GM19328 (cell line): ENCODE measurements around the gene RABGEF1.
"Not testable (repeated sequence)": the region's sequence is repeated elsewhere in the genome, so short reads cannot be mapped to it uniquely, and the experiment has no call there.

Source experiments
- ATAC-seq: cut with Tn5 transposase; IDR thresholded peaks from one replicate; pipeline ENCODE4 v1.9.1; 2021; ENCODE audit warnings: mild to moderate bottlenecking, moderate library complexity; ENCODE audit not compliant: unreplicated experiment

Gene RABGEF1

GRCh38 chr7:66735154-66735553 lies 5.4 kb upstream of the RABGEF1 start:
- no peak for ATAC-seq

GRCh38 chr7:66735850-66736249 lies 4.7 kb upstream of the RABGEF1 start:
- ATAC-seq = no peak

- no peak for ATAC-seq
These were observed 3.6 kb upstream of the RABGEF1 start for GRCh38 chr7:66736892-66737291.

- no peak for ATAC-seq
These were observed 2.9 kb upstream of the RABGEF1 start for GRCh38 chr7:66737667-66738066.

- ATAC-seq = no peak
These were observed 1.1 kb upstream of the RABGEF1 start for GRCh38 chr7:66739477-66739876.

GRCh38 chr7:66739953-66740301 lies 606 bp upstream of the RABGEF1 start:
- no peak for ATAC-seq

- peak; percentile 22 for ATAC-seq
These were observed 612 bp downstream of the RABGEF1 start for GRCh38 chr7:66740980-66741709.

GRCh38 chr7:66741710-66742049 lies 1.1 kb downstream of the RABGEF1 start:
- no peak for ATAC-seq

- ATAC-seq = not testable (repeated sequence)
These were observed 1.8 kb downstream of the RABGEF1 start for GRCh38 chr7:66742298-66742697.

- no peak for ATAC-seq
These were observed 3.4 kb downstream of the RABGEF1 start for GRCh38 chr7:66743920-66744319.

- no peak for ATAC-seq
These were observed 6.9 kb downstream of the RABGEF1 start for GRCh38 chr7:66747385-66747784.

- no peak for ATAC-seq
These were observed 7.5 kb downstream of the RABGEF1 start for GRCh38 chr7:66747881-66748511.

GRCh38 chr7:66748791-66749190 lies 8.3 kb downstream of the RABGEF1 start:
- ATAC-seq = no peak

- ATAC-seq = no peak
These were observed 11.4 kb downstream of the RABGEF1 start for GRCh38 chr7:66751945-66752344.

- ATAC-seq = no peak
These were observed 14.0 kb downstream of the RABGEF1 start for GRCh38 chr7:66754541-66754940.

- not testable (repeated sequence) for ATAC-seq
These were observed 14.5 kb downstream of the RABGEF1 start for GRCh38 chr7:66755059-66755458.

GRCh38 chr7:66756227-66756626 lies 15.7 kb downstream of the RABGEF1 start:
- not testable (repeated sequence) for ATAC-seq

- ATAC-seq = no peak
These were observed 16.4 kb downstream of the RABGEF1 start for GRCh38 chr7:66756889-66757288.

- ATAC-seq = no peak
These were observed 17.4 kb downstream of the RABGEF1 start for GRCh38 chr7:66757939-66758338.

GRCh38 chr7:66758950-66759628 lies 18.6 kb downstream of the RABGEF1 start:
- ATAC-seq = no peak

- not testable (repeated sequence) for ATAC-seq
These were observed 22.6 kb downstream of the RABGEF1 start for GRCh38 chr7:66763183-66763582.
